Stomach (tissue), 4 donors: ENCODE measurements around the gene NLK.

Experiments
- CTCF ChIP-seq, 7 experiments: fragments of 450-650 bp in 4 of 7; fragments of 200-600 bp in 3 of 7; sonication (generic) in 3 of 7; IDR thresholded peaks; one replicate each; pipeline ENCODE4 v1.5.1; 2016 to 2019; ENCODE audit warnings: antibody characterized with exemption in 7 of 7, control low read depth in 2 of 7, mild to moderate bottlenecking in 1 of 7
- POLR2A ChIP-seq, 4 donors: fragments of 450-650 bp; IDR thresholded peaks; one replicate each; pipeline ENCODE4 v1.6.1; 2016; ENCODE audit warnings: antibody characterized with exemption in 4 of 4, control low read depth in 2 of 4, mild to moderate bottlenecking in 1 of 4, moderate library complexity in 1 of 4

GRCh38 chr17:28225867-28226266 is 183.4 kb downstream of the NLK start:
- TF ChIP-seq CTCF (IDR thresholded peaks at IDR 0.05): no peak
- TF ChIP-seq POLR2A (IDR thresholded peaks at IDR 0.05): no peak
